ENCODE measurements around the gene PAK1. TPM values are rescaled to one million over a fixed set of nuclear protein-coding genes. Genes with fewer than 3 reads are reported as not detected.

PAK1 gene
- total and polyA plus RNA-seq, 9 of the 15 experiments (the other 6 are each of a cell fraction or from before 2014, with no cell fraction given): 0.52 to 11.7 (median 1.9) TPM

DNA sequence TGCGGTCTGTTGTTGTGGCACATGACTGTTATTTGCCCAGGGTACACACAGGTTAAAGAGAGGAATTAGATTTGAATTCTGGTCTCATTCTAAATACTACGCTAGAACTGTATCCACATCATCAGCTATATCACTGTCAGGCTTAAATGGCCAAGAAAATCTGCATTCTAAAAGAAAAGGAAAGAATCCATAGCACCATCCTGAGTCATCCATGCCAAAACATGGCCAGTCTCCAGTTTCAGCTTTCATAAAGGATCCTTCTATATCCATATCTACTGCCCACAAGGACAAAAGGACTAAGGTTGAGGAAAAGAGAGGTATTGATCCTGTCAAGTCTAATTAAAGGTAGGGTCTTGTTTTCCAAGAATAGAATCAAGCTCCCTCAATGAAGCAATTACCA, 98.8 kb downstream of the PAK1 start:
- Histone ChIP-seq H3K27me3 (ENCODE audit: control insufficient read depth in 2 of 2, insufficient read depth in 2 of 2, low read length in 2 of 2) (no peaks in the 10 kb centered on the region), H3K9me1 (ENCODE audit: control insufficient read depth, insufficient read depth, low read length) (no peaks in the 10 kb centered on the region), H2AFZ (ENCODE audit: low read depth, low read length) (no peak overlapping the region), H3K9ac (ENCODE audit: insufficient read depth in 1 of 2, low read depth in 2 of 2, low read length in 2 of 2) (no peak overlapping the region), H4K20me1 (replicated peaks; ENCODE audit: control insufficient read depth, insufficient read depth, low read length) (no peaks in the 10 kb centered on the region), H3K36me3 (ENCODE audit: control insufficient read depth, insufficient read depth, low read length) (no peaks in the 10 kb centered on the region), H3K79me2 (ENCODE audit: control insufficient read depth, insufficient read depth, low read length) (no peaks in the 10 kb centered on the region), H3K4me2 (ENCODE audit: insufficient read depth, low read length) (no peak overlapping the region), H3K4me1 (replicated peaks in 1 of 2; ENCODE audit: control insufficient read depth in 2 of 2, insufficient read depth in 2 of 2, low read length in 2 of 2) (no peaks in the 10 kb centered on the region), H3K27ac (ENCODE audit: extremely low read depth, low read depth, low read length) (no peak overlapping the region), H3K9me3 (replicated peaks; ENCODE audit: control insufficient read depth, insufficient read depth, low read depth, low read length) (no peaks in the 10 kb centered on the region), H3K4me3 (no peak overlapping the region)
- TF ChIP-seq TAF15 (IDR thresholded peaks at IDR 0.05; ENCODE audit: low read depth, low read length): no peak
- TF ChIP-seq ZFP36 (IDR thresholded peaks at IDR 0.05; ENCODE audit: low read depth, low read length, partially characterized antibody): no peak
- no peak for TF ChIP-seq IFI16 (CRISPR knock-in tag; IDR thresholded peaks at IDR 0.05)
- no peak for TF ChIP-seq ZNF174 (CRISPR knock-in tag; IDR thresholded peaks at IDR 0.05)
- no peak for TF ChIP-seq ZNF444 (CRISPR knock-in tag; IDR thresholded peaks at IDR 0.05)
- TF ChIP-seq ESRRB (CRISPR knock-in tag; IDR thresholded peaks at IDR 0.05; ENCODE audit: borderline replicate concordance): no peak
- no peak for TF ChIP-seq ZNF699 (CRISPR knock-in tag; IDR thresholded peaks at IDR 0.05; ENCODE audit: insufficient replicate concordance)
- TF ChIP-seq CREB1 (IDR thresholded peaks at IDR 0.05): no peak
- TF ChIP-seq CREB1 (CRISPR knock-in tag; IDR thresholded peaks at IDR 0.05): no peak
- TF ChIP-seq ZNF57 (CRISPR knock-in tag; IDR thresholded peaks at IDR 0.05): no peak
- no peak for TF ChIP-seq PHB (CRISPR knock-in tag; IDR thresholded peaks at IDR 0.05)
- TF ChIP-seq TBP (optimal IDR thresholded peaks at IDR 0.05; ENCODE audit: low read depth, low read length): no peak
- TF ChIP-seq, protein P1, sequence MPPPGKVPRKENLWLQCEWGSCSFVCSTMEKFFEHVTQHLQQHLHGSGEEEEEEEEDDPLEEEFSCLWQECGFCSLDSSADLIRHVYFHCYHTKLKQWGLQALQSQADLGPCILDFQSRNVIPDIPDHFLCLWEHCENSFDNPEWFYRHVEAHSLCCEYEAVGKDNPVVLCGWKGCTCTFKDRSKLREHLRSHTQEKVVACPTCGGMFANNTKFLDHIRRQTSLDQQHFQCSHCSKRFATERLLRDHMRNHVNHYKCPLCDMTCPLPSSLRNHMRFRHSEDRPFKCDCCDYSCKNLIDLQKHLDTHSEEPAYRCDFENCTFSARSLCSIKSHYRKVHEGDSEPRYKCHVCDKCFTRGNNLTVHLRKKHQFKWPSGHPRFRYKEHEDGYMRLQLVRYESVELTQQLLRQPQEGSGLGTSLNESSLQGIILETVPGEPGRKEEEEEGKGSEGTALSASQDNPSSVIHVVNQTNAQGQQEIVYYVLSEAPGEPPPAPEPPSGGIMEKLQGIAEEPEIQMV (tag; conservative IDR thresholded peaks at IDR 0.05; ENCODE audit: low read depth): no peak
- no peak for TF ChIP-seq RNF2 (IDR thresholded peaks at IDR 0.05)
- no peak for TF ChIP-seq KAT7 (CRISPR knock-in tag; IDR thresholded peaks at IDR 0.05; ENCODE audit: borderline replicate concordance)
- TF ChIP-seq NBN (IDR thresholded peaks at IDR 0.05; ENCODE audit: low read depth): no peak
- TF ChIP-seq FOXA3 (CRISPR knock-in tag; conservative IDR thresholded peaks at IDR 0.05 in 1 of 2, IDR thresholded peaks at IDR 0.05 in 1 of 2): no peak
- TF ChIP-seq, protein P2, sequence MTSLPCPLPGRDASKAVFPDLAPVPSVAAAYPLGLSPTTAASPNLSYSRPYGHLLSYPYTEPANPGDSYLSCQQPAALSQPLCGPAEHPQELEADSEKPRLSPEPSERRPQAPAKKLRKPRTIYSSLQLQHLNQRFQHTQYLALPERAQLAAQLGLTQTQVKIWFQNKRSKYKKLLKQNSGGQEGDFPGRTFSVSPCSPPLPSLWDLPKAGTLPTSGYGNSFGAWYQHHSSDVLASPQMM (CRISPR knock-in tag; IDR thresholded peaks at IDR 0.05): no peak
- ChIA-PET POLR2A (interaction anchor here (1.1 kb wide), 1 partner anchor 9 kb away, joined by 3 read pairs; no protein-coding TSS in a partner anchor), CTCF (ENCODE audit: low intra/inter-chr PET ratio) (no interaction called here)
- in situ Hi-C loops (cut with MboI) (no loop called here), intact Hi-C loops (cut with micrococcal nuclease) (loop anchor here (10.0 kb wide), 1 partner anchor 180 kb away; no protein-coding TSS in a partner anchor)
- 9% methylated on average over 2 of the region's 2 CpGs for WGBS (ENCODE audit: insufficient coverage, low coverage, missing lambda C conversion rate)
- FAIRE-seq (no peak), ATAC-seq (no peak), DNase-seq (ENCODE audit: extremely low read depth in 1 of 4, low spot score in 3 of 4) (no peak)
- no TSS peak for BruUV-seq (replicated peaks)
